ENCODE measurements around the gene PTPRC. TPM values are rescaled to one million over a fixed set of nuclear protein-coding genes. Genes with fewer than 3 reads are reported as not detected.

PTPRC gene
- total RNA-seq, 1 donor from 2014 or later: not detected

- H3K4me1 Mint-ChIP-seq (ENCODE audit: unreplicated experiment): no peaks in the 10 kb centered on the region
- no peak overlapping the region for H3K4me3 Mint-ChIP-seq (ENCODE audit: unreplicated experiment)
- no peak for DNase-seq (ENCODE audit: low spot score)
- no peak overlapping the region for H3K27ac Mint-ChIP-seq (ENCODE audit: unreplicated experiment)
- no peaks in the 10 kb centered on the region for H3K27me3 Mint-ChIP-seq (ENCODE audit: unreplicated experiment)
- no peak for TF ChIP-seq CTCF (IDR thresholded peaks at IDR 0.05; ENCODE audit: unreplicated experiment)
- no peaks in the 10 kb centered on the region for H3K36me3 Mint-ChIP-seq (ENCODE audit: low read depth, unreplicated experiment)
- H3K9me3 Mint-ChIP-seq (ENCODE audit: unreplicated experiment): no peaks in the 10 kb centered on the region
These were observed 110.4 kb downstream of the PTPRC start for GRCh38 chr1:198749279-198749678.

- Mint-ChIP-seq H3K4me3 (ENCODE audit: unreplicated experiment) (no peak overlapping the region), H3K36me3 (ENCODE audit: low read depth, unreplicated experiment) (no peaks in the 10 kb centered on the region), H3K9me3 (ENCODE audit: unreplicated experiment) (no peaks in the 10 kb centered on the region), H3K27me3 (ENCODE audit: unreplicated experiment) (no peaks in the 10 kb centered on the region), H3K27ac (ENCODE audit: unreplicated experiment) (no peak overlapping the region), H3K4me1 (ENCODE audit: unreplicated experiment) (no peaks in the 10 kb centered on the region)
- DNase-seq (ENCODE audit: low spot score): no peak
- no peak for TF ChIP-seq CTCF (IDR thresholded peaks at IDR 0.05; ENCODE audit: unreplicated experiment)
These were observed 111.2 kb downstream of the PTPRC start for GRCh38 chr1:198750081-198750480.

- TF ChIP-seq CTCF (IDR thresholded peaks at IDR 0.05; ENCODE audit: unreplicated experiment): no peak
- H3K9me3 Mint-ChIP-seq (ENCODE audit: unreplicated experiment): no peaks in the 10 kb centered on the region
- H3K27ac Mint-ChIP-seq (ENCODE audit: unreplicated experiment): no peak overlapping the region
- H3K36me3 Mint-ChIP-seq (ENCODE audit: low read depth, unreplicated experiment): no peaks in the 10 kb centered on the region
- DNase-seq (ENCODE audit: low spot score): no peak
- no peaks in the 10 kb centered on the region for H3K4me1 Mint-ChIP-seq (ENCODE audit: unreplicated experiment)
- H3K4me3 Mint-ChIP-seq (ENCODE audit: unreplicated experiment): no peak overlapping the region
- no peaks in the 10 kb centered on the region for H3K27me3 Mint-ChIP-seq (ENCODE audit: unreplicated experiment)
These were observed 112.9 kb downstream of the PTPRC start for GRCh38 chr1:198751741-198752140.

- TF ChIP-seq CTCF (IDR thresholded peaks at IDR 0.05; ENCODE audit: unreplicated experiment): no peak
- Mint-ChIP-seq H3K36me3 (ENCODE audit: low read depth, unreplicated experiment) (no peaks in the 10 kb centered on the region), H3K27ac (ENCODE audit: unreplicated experiment) (no peak overlapping the region), H3K27me3 (ENCODE audit: unreplicated experiment) (no peaks in the 10 kb centered on the region), H3K4me1 (ENCODE audit: unreplicated experiment) (no peaks in the 10 kb centered on the region), H3K9me3 (ENCODE audit: unreplicated experiment) (no peaks in the 10 kb centered on the region), H3K4me3 (ENCODE audit: unreplicated experiment) (no peak overlapping the region)
- DNase-seq (ENCODE audit: low spot score): no peak
These were observed 115.8 kb downstream of the PTPRC start for GRCh38 chr1:198754670-198755069.

GRCh38 chr1:198755715-198756114 lies 116.9 kb downstream of the PTPRC start:
- Mint-ChIP-seq H3K4me3 (ENCODE audit: unreplicated experiment) (no peak overlapping the region), H3K9me3 (ENCODE audit: unreplicated experiment) (no peaks in the 10 kb centered on the region), H3K27ac (ENCODE audit: unreplicated experiment) (no peak overlapping the region), H3K36me3 (ENCODE audit: low read depth, unreplicated experiment) (no peaks in the 10 kb centered on the region), H3K4me1 (ENCODE audit: unreplicated experiment) (peaks cover 2% of the 10 kb centered on the region), H3K27me3 (ENCODE audit: unreplicated experiment) (no peaks in the 10 kb centered on the region)
- TF ChIP-seq CTCF (IDR thresholded peaks at IDR 0.05; ENCODE audit: unreplicated experiment): no peak
- no peak for DNase-seq (ENCODE audit: low spot score)
